Colonic mucosa (tissue), 4 donors: ENCODE results near the gene TMEM114. TPM values are rescaled to one million over a fixed set of nuclear protein-coding genes. Genes with fewer than 3 reads are reported as not detected.

ENCODE experiments used
- DNase-seq: peaks from one replicate; pipeline ENCODE4 v3.0.0-alpha.2; 2020
- H3K27ac ChIP-seq: fragments of 200-600 bp; one replicate; pipeline ENCODE4 v1.8.0; 2021
- H3K27me3 ChIP-seq: fragments of 200-600 bp; one replicate; pipeline ENCODE4 v1.8.0; 2021
- H3K36me3 ChIP-seq: fragments of 200-600 bp; one replicate; pipeline ENCODE4 v1.8.0; 2021
- H3K4me1 ChIP-seq: fragments of 200-600 bp; one replicate; pipeline ENCODE4 v1.8.0; 2021; ENCODE audit warnings: mild to moderate bottlenecking
- H3K4me3 ChIP-seq: fragments of 200-600 bp; one replicate; pipeline ENCODE4 v1.8.0; 2021
- H3K9ac ChIP-seq, 2 donors: one replicate each; pipeline ENCODE4 v1.7.0; 2013; ENCODE audit warnings: control low read depth in 2 of 2, low read depth in 2 of 2, low read length in 2 of 2
- H3K9me3 ChIP-seq: fragments of 200-600 bp; one replicate; pipeline ENCODE4 v1.8.0; 2021
- CTCF ChIP-seq: fragments of 200-600 bp; IDR thresholded peaks from one replicate; pipeline ENCODE4 v1.8.0; 2022; ENCODE audit warnings: antibody characterized with exemption, mild to moderate bottlenecking
- intact Hi-C: fragments of 100-400 bp; cut with DNase I; formaldehyde crosslinking; loops from one replicate; pipeline ENCODE4 v1.14.1; 2022
- total RNA-seq, 2 donors: library from RNA; stranded (reverse); fragmentation: NEBNext Ultra II Directional in 1 of 2; extraction: Animal tissue kit (Norgen Biotek cat#: 25700) in 1 of 2; gene quantifications; one replicate each; pipeline ENCODE4 v1.2.1, GENCODE V29; 2021
- donor health status: healthy.
- donor health status: DM: no; HTN: no; CAD: no.
- donor health status: DM: no; HTN: no; CAD: no.

TMEM114 gene
- total RNA-seq, 2 donors from 2014 or later = not detected

- intact Hi-C loops = no loop called here
- DNase-seq = no peak
- H3K9me3 ChIP-seq = no peaks in the 10 kb centered on the region
- no peaks in the 10 kb centered on the region for H3K36me3 ChIP-seq
- H3K9ac ChIP-seq = no peak overlapping the region
- H3K4me3 ChIP-seq = no peak overlapping the region
- no peaks in the 10 kb centered on the region for H3K4me1 ChIP-seq
- TF ChIP-seq CTCF = no peak
- no peak overlapping the region for H3K27ac ChIP-seq
- H3K27me3 ChIP-seq = peaks cover 13% of the 10 kb centered on the region
Measured at GRCh38 chr16:8594149-8594666, 3.9 kb upstream of the TMEM114 start.

DNA sequence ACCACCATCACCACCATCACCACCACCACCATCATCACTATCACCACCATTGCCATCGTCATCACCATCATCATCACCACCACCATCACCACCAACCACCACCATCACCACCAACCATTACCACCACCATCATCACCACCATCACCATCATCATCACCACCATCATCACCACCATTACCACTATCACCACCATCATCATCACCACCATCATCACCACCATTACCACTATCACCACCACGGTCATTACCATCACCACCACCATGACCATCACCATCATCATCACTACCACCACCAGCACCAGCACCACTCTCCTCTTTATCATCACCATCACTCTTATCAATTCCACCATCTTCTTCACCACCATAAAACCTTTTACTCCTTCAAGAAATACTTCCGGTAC lies 1.1 kb upstream of the TMEM114 start:
- Histone ChIP-seq H3K27ac (no peak overlapping the region), H3K4me3 (no peak overlapping the region), H3K9me3 (no peaks in the 10 kb centered on the region), H3K4me1 (no peaks in the 10 kb centered on the region), H3K36me3 (no peaks in the 10 kb centered on the region), H3K9ac (no peak overlapping the region), H3K27me3 (peaks cover 22% of the 10 kb centered on the region)
- intact Hi-C loops = no loop called here
- no peak for DNase-seq
- TF ChIP-seq CTCF = no peak

DNA sequence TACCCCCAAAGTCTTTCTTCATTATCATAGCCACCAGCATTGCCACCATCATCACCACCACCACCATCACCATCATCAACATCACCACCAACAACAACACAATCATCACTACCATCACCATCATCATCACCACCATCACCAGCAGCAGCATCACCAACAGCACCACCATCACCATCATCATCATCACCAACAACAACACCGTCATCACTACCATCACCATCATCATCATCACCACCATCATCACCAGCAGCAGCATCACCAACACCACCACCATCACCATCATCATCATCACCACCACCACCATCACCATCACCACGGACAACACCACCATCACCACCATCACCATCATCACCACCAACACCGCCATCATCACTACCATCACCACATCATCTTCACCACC lies 500 bp upstream of the TMEM114 start:
- H3K36me3 ChIP-seq = no peaks in the 10 kb centered on the region
- H3K4me1 ChIP-seq = no peaks in the 10 kb centered on the region
- H3K27me3 ChIP-seq = peaks cover 22% of the 10 kb centered on the region
- H3K27ac ChIP-seq = no peak overlapping the region
- TF ChIP-seq CTCF = no peak
- no peak overlapping the region for H3K9ac ChIP-seq
- intact Hi-C loops = no loop called here
- no peaks in the 10 kb centered on the region for H3K9me3 ChIP-seq
- no peak for DNase-seq
- H3K4me3 ChIP-seq = no peak overlapping the region

- Histone ChIP-seq H3K9ac (no peak overlapping the region), H3K27me3 (peaks cover 22% of the 10 kb centered on the region), H3K4me1 (no peaks in the 10 kb centered on the region), H3K36me3 (no peaks in the 10 kb centered on the region), H3K9me3 (no peaks in the 10 kb centered on the region), H3K27ac (no peak overlapping the region), H3K4me3 (no peak overlapping the region)
- no peak for TF ChIP-seq CTCF
- DNase-seq = no peak
- intact Hi-C loops = no loop called here
Measured at GRCh38 chr16:8589057-8589899, 1.0 kb downstream of the TMEM114 start.

DNA sequence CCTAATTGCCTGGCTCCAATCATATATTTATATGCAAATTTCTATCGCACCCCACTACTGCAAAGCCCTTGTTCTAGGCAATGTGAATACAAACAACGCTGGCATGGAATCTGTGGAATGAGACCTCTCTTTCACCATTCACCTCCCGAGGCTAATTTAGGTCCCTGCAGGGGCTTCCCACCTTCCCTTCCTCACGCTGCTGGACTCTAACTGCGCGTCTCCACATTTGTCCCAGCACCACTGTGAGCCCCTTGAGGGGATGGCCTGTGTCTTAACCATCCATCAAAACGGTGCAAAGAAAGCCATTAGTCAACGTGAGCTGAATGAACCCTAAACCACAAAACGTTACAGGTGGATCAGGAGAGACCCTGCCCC lies 1.6 kb downstream of the TMEM114 start:
- Histone ChIP-seq H3K9me3 (no peaks in the 10 kb centered on the region), H3K27me3 (peaks cover 22% of the 10 kb centered on the region), H3K9ac (no peak overlapping the region), H3K27ac (no peak overlapping the region), H3K4me1 (no peaks in the 10 kb centered on the region), H3K4me3 (no peak overlapping the region), H3K36me3 (no peaks in the 10 kb centered on the region)
- intact Hi-C loops = no loop called here
- TF ChIP-seq CTCF = no peak
- DNase-seq = no peak
